ENCODE measurements around the gene LMBR1L. TPM values are rescaled to one million over a fixed set of nuclear protein-coding genes. Genes with fewer than 3 reads are reported as not detected.

LMBR1L gene
- total and polyA plus RNA-seq, 2 of the 13 experiments (the other 11 are each of a cell fraction or from before 2014, with no cell fraction given): 12.2 to 65.9 TPM

DNA sequence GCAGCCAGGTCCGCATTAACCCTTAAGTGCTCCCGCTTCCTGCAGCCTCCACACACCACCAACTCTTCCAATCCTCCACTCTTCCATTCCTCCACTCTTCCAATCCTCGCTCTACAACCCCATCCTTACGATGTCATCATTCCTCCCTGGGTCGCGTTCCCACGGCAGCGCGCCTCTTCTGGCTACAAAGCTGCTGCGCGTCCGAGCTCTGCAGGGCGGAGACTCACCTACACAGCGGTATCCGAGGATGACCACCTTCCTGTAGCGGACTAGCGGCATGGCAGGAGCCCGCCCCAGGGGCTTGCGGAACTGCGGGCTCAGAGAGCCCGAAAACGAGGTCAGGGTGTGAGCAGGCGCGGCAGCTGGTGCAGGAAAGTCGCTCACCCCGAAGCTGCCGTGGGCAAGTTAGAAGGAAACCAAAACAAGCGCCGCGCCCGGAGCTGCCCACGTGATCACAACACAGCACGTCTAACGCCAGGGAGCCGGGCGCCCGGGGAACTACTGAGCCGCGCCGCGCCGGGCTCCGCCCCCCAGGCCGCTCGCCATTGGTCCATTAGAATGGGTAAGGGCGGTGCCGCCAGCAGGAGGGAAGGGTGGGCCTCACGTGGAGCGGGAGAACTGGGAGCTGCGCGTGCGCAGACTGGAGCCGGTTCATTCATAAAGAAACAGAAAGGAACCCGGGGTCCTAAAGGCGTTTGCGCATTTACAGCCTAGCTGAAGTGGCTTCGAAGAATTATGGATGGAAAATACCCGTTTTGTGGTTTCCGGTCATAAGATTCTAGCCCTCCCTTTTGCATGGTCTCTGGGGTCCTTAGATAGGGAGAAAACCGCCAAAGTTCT lies 40.9 kb downstream of the LMBR1L start, which contains the start of gene RHEBL1 (continued):
- TF ChIP-seq, protein P1, sequence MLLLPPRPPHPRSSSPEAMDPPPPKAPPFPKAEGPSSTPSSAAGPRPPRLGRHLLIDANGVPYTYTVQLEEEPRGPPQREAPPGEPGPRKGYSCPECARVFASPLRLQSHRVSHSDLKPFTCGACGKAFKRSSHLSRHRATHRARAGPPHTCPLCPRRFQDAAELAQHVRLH (CRISPR knock-in tag; IDR thresholded peaks at IDR 0.05; ENCODE audit: borderline replicate concordance, low read depth): 0 out of 2 replicates have a peak, but pooled peaks have one; percentile 58
- no peak for TF ChIP-seq ZNF768 (CRISPR knock-in tag; IDR thresholded peaks at IDR 0.05)
- TF ChIP-seq KAT7 (CRISPR knock-in tag; IDR thresholded peaks at IDR 0.05; ENCODE audit: borderline replicate concordance): no peak
- no peak for TF ChIP-seq ZFY (CRISPR knock-in tag; IDR thresholded peaks at IDR 0.05)
- TF ChIP-seq, protein P2, sequence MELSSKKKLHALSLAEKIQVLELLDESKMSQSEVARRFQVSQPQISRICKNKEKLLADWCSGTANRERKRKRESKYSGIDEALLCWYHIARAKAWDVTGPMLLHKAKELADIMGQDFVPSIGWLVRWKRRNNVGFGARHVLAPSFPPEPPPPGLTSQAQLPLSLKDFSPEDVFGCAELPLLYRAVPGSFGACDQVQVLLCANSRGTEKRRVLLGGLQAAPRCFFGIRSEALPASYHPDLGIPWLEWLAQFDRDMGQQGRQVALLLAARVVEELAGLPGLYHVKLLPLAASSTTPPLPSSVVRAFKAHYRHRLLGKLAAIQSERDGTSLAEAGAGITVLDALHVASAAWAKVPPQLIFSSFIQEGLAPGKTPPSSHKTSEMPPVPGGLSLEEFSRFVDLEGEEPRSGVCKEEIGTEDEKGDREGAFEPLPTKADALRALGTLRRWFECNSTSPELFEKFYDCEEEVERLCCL (CRISPR knock-in tag; IDR thresholded peaks at IDR 0.05; ENCODE audit: borderline replicate concordance): no peak
- TF ChIP-seq ZNF24 (IDR thresholded peaks at IDR 0.05): no peak
- no peak for TF ChIP-seq ZNF577 (CRISPR knock-in tag; IDR thresholded peaks at IDR 0.05; ENCODE audit: borderline replicate concordance, low read depth)
- TF ChIP-seq, protein P3, sequence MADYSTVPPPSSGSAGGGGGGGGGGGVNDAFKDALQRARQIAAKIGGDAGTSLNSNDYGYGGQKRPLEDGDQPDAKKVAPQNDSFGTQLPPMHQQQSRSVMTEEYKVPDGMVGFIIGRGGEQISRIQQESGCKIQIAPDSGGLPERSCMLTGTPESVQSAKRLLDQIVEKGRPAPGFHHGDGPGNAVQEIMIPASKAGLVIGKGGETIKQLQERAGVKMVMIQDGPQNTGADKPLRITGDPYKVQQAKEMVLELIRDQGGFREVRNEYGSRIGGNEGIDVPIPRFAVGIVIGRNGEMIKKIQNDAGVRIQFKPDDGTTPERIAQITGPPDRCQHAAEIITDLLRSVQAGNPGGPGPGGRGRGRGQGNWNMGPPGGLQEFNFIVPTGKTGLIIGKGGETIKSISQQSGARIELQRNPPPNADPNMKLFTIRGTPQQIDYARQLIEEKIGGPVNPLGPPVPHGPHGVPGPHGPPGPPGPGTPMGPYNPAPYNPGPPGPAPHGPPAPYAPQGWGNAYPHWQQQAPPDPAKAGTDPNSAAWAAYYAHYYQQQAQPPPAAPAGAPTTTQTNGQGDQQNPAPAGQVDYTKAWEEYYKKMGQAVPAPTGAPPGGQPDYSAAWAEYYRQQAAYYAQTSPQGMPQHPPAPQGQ (CRISPR knock-in tag; IDR thresholded peaks at IDR 0.05; ENCODE audit: borderline replicate concordance): no peak
- TF ChIP-seq ATF7 (IDR thresholded peaks at IDR 0.05): no peak
- no peak for TF ChIP-seq ATF7 (CRISPR knock-in tag; IDR thresholded peaks at IDR 0.05)
- TF ChIP-seq NFKBIZ (CRISPR knock-in tag; IDR thresholded peaks at IDR 0.05): no peak
- TF ChIP-seq, protein P4, sequence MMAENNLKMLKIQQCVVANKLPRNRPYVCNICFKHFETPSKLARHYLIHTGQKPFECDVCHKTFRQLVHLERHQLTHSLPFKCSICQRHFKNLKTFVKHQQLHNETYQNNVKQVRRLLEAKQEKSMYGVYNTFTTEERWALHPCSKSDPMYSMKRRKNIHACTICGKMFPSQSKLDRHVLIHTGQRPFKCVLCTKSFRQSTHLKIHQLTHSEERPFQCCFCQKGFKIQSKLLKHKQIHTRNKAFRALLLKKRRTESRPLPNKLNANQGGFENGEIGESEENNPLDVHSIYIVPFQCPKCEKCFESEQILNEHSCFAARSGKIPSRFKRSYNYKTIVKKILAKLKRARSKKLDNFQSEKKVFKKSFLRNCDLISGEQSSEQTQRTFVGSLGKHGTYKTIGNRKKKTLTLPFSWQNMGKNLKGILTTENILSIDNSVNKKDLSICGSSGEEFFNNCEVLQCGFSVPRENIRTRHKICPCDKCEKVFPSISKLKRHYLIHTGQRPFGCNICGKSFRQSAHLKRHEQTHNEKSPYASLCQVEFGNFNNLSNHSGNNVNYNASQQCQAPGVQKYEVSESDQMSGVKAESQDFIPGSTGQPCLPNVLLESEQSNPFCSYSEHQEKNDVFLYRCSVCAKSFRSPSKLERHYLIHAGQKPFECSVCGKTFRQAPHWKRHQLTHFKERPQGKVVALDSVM (CRISPR knock-in tag; IDR thresholded peaks at IDR 0.05): 0 out of 2 replicates have a peak, but pooled peaks have one; percentile 14
- TF ChIP-seq ZNF335 (CRISPR knock-in tag; IDR thresholded peaks at IDR 0.05): no peak
- peak; percentile 62; the same call in 1 of the 2 replicates for TF ChIP-seq ZNF564 (CRISPR knock-in tag; IDR thresholded peaks at IDR 0.05)
- TF ChIP-seq HOXD1 (CRISPR knock-in tag; IDR thresholded peaks at IDR 0.05): 0 out of 2 replicates have a peak, but pooled peaks have one; percentile 29
- TF ChIP-seq NBN (conservative IDR thresholded peaks at IDR 0.05): no peak
- no peak for TF ChIP-seq ZNF329 (CRISPR knock-in tag; IDR thresholded peaks at IDR 0.05; ENCODE audit: low read depth)
- no peak for TF ChIP-seq NAIF1 (CRISPR knock-in tag; IDR thresholded peaks at IDR 0.05; ENCODE audit: borderline replicate concordance)
- no peak; the same call in 1 of the 2 replicates for TF ChIP-seq RFXANK (CRISPR knock-in tag; IDR thresholded peaks at IDR 0.05)
- peak; percentile 47; the same call in 1 of the 2 replicates for TF ChIP-seq ARID2 (CRISPR knock-in tag; IDR thresholded peaks at IDR 0.05; ENCODE audit: borderline replicate concordance)
- TF ChIP-seq ZMYM3 (CRISPR knock-in tag; IDR thresholded peaks at IDR 0.05): no peak
- TF ChIP-seq, protein P5, sequence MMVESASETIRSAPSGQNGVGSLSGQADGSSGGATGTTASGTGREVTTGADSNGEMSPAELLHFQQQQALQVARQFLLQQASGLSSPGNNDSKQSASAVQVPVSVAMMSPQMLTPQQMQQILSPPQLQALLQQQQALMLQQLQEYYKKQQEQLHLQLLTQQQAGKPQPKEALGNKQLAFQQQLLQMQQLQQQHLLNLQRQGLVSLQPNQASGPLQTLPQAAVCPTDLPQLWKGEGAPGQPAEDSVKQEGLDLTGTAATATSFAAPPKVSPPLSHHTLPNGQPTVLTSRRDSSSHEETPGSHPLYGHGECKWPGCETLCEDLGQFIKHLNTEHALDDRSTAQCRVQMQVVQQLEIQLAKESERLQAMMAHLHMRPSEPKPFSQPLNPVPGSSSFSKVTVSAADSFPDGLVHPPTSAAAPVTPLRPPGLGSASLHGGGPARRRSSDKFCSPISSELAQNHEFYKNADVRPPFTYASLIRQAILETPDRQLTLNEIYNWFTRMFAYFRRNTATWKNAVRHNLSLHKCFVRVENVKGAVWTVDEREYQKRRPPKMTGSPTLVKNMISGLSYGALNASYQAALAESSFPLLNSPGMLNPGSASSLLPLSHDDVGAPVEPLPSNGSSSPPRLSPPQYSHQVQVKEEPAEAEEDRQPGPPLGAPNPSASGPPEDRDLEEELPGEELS (CRISPR knock-in tag; IDR thresholded peaks at IDR 0.05): no peak
